ENCODE measurements around the gene LSM8. TPM values are rescaled to one million over a fixed set of nuclear protein-coding genes. Genes with fewer than 3 reads are reported as not detected.

The LSM8 gene
- total and polyA plus RNA-seq, 2 experiments from 2014 or later: 95.4 to 100 TPM

- no peak for TF ChIP-seq ZNF114 (CRISPR knock-in tag; IDR thresholded peaks at IDR 0.05)
- TF ChIP-seq EZH2phosphoT487 (IDR thresholded peaks at IDR 0.05; ENCODE audit: unreplicated experiment): no peak
- no peak for TF ChIP-seq REST (IDR thresholded peaks at IDR 0.05; ENCODE audit: unreplicated experiment)
- ATAC-seq (no peak; the same call in 1 of the 3 replicates), DNase-seq (ENCODE audit: low spot score) (peak; percentile 9)
- H3K4me3 ChIP-seq: peak overlapping the region; percentile 83
- H3K27me3 Mint-ChIP-seq (ENCODE audit: insufficient read depth, low read depth, poor library complexity): no peaks in the 10 kb centered on the region
- H3K4me1 Mint-ChIP-seq: peaks cover 8% of the 10 kb centered on the region
- no peaks in the 10 kb centered on the region for H3K27me3 ChIP-seq (ENCODE audit: insufficient read depth)
- H3K27ac Mint-ChIP-seq: peak overlapping the region; percentile 99
- H3K9me2 ChIP-seq (ENCODE audit: insufficient read depth): no peaks in the 10 kb centered on the region
- peak overlapping the region; percentile 95 for H3K4me3 Mint-ChIP-seq
- peak overlapping the region; percentile 84 for H3K4me2 ChIP-seq
- H3K36me3 Mint-ChIP-seq (ENCODE audit: low read depth): peaks cover 32% of the 10 kb centered on the region
- peak overlapping the region; percentile 94 for H3K27ac ChIP-seq (ENCODE audit: low read depth)
- peak overlapping the region; percentile 23; the same call in 1 of the 2 replicates for H2AFZ ChIP-seq
- no peaks in the 10 kb centered on the region for H3K4me1 ChIP-seq (ENCODE audit: insufficient read depth)
- peaks cover 36% of the 10 kb centered on the region for H3K79me2 ChIP-seq (replicated peaks; ENCODE audit: insufficient read depth)
- H3K9me3 Mint-ChIP-seq: no peaks in the 10 kb centered on the region
- H3K36me3 ChIP-seq (ENCODE audit: insufficient read depth): peaks cover 9% of the 10 kb centered on the region; the same call in 1 of the 2 replicates
- H3F3A ChIP-seq (replicated peaks; ENCODE audit: low read depth): no peaks in the 10 kb centered on the region
- no peaks in the 10 kb centered on the region; the same call in 1 of the 2 replicates for H4K20me1 ChIP-seq (replicated peaks; ENCODE audit: insufficient read depth)
Measured at GRCh38 chr7:118183428-118183785, 557 bp upstream of the LSM8 start.

GRCh38 chr7:118184565-118184940, 589 bp downstream of the LSM8 start:
- Histone ChIP-seq H3F3A (replicated peaks; ENCODE audit: low read depth) (no peaks in the 10 kb centered on the region), H3K36me3 (ENCODE audit: insufficient read depth) (peaks cover 18% of the 10 kb centered on the region), H3K4me2 (peak overlapping the region; percentile 91), H4K20me1 (replicated peaks; ENCODE audit: insufficient read depth) (no peaks in the 10 kb centered on the region; the same call in 1 of the 2 replicates), H3K4me3 (peak overlapping the region; percentile 83), H3K27ac (ENCODE audit: low read depth) (peak overlapping the region; percentile 62; the same call in 1 of the 2 replicates), H3K4me1 (ENCODE audit: insufficient read depth) (no peaks in the 10 kb centered on the region), H3K79me2 (replicated peaks; ENCODE audit: insufficient read depth) (peaks cover 36% of the 10 kb centered on the region), H3K27me3 (ENCODE audit: insufficient read depth) (no peaks in the 10 kb centered on the region), H3K9me2 (ENCODE audit: insufficient read depth) (no peaks in the 10 kb centered on the region), H2AFZ (peak overlapping the region; percentile 53; the same call in 1 of the 2 replicates)
- ATAC-seq (no peak), DNase-seq (ENCODE audit: low spot score) (no peak)
- H3K27me3 Mint-ChIP-seq (ENCODE audit: insufficient read depth, low read depth, poor library complexity): no peaks in the 10 kb centered on the region
- peaks cover 8% of the 10 kb centered on the region for H3K4me1 Mint-ChIP-seq
- no peaks in the 10 kb centered on the region for H3K9me3 Mint-ChIP-seq
- peaks cover 43% of the 10 kb centered on the region for H3K36me3 Mint-ChIP-seq (ENCODE audit: low read depth)
- peak overlapping the region; percentile 99 for H3K27ac Mint-ChIP-seq
- peak overlapping the region; percentile 95 for H3K4me3 Mint-ChIP-seq
- no peak for TF ChIP-seq EZH2phosphoT487 (IDR thresholded peaks at IDR 0.05; ENCODE audit: unreplicated experiment)
- TF ChIP-seq JUNB (IDR thresholded peaks at IDR 0.05; ENCODE audit: unreplicated experiment): no peak
- no peak for TF ChIP-seq ETS1 (IDR thresholded peaks at IDR 0.05)
- TF ChIP-seq STAT1 (IDR thresholded peaks at IDR 0.05; ENCODE audit: unreplicated experiment): no peak
- TF ChIP-seq CREB1 (CRISPR knock-in tag; IDR thresholded peaks at IDR 0.05; ENCODE audit: low read depth): no peak
- TF ChIP-seq POLR2AphosphoS5 (IDR thresholded peaks at IDR 0.05; ENCODE audit: low read depth): no peak
- TF ChIP-seq REST (IDR thresholded peaks at IDR 0.05; ENCODE audit: unreplicated experiment): no peak
- no peak for TF ChIP-seq EZH2 (IDR thresholded peaks at IDR 0.05; ENCODE audit: low read depth, unreplicated experiment)
- TF ChIP-seq ZNF331 (CRISPR knock-in tag; IDR thresholded peaks at IDR 0.05; ENCODE audit: low read depth): no peak
- no peak for TF ChIP-seq ZNF114 (CRISPR knock-in tag; IDR thresholded peaks at IDR 0.05)
- no peak for TF ChIP-seq NANOG (IDR thresholded peaks at IDR 0.05; ENCODE audit: borderline replicate concordance)
- no peak for TF ChIP-seq CTCF (conservative IDR thresholded peaks at IDR 0.05; ENCODE audit: low read depth in 2 of 2)
